NCI-H2171 treated with DMSO at 0.1 percent for 48 hours (cell line): ENCODE results near the gene ANKRD44.
A peak's percentile ranks its signal among the peaks of the same experiment; 100 is the strongest.

Source experiments
- DNase-seq: peaks from one replicate; lab custom pipeline; 2025; lab: John Stamatoyannopoulos, UW

ANKRD44 gene

GRCh38 chr2:197207598-197207997, 103.0 kb downstream of the ANKRD44 start:
- DNase-seq = no peak

- DNase-seq = no peak
Measured at GRCh38 chr2:197207106-197207505, 103.5 kb downstream of the ANKRD44 start.

GRCh38 chr2:197205585-197206215, 104.9 kb downstream of the ANKRD44 start:
- no peak for DNase-seq

- no peak for DNase-seq
Measured at GRCh38 chr2:197204519-197205250, 105.9 kb downstream of the ANKRD44 start.

GRCh38 chr2:197201874-197202273, 108.7 kb downstream of the ANKRD44 start:
- peak; percentile 9 for DNase-seq

GRCh38 chr2:197200762-197201058, 109.9 kb downstream of the ANKRD44 start:
- DNase-seq = no peak

- DNase-seq = no peak
Measured at GRCh38 chr2:197200051-197200761, 110.4 kb downstream of the ANKRD44 start.

- no peak for DNase-seq
Measured at GRCh38 chr2:197198890-197199289, 111.7 kb downstream of the ANKRD44 start.

- DNase-seq = no peak
Measured at GRCh38 chr2:197197895-197198311, 112.7 kb downstream of the ANKRD44 start.

- DNase-seq = no peak
Measured at GRCh38 chr2:197196541-197197180, 113.9 kb downstream of the ANKRD44 start.

GRCh38 chr2:197195518-197195917, 115.1 kb downstream of the ANKRD44 start:
- no peak for DNase-seq

GRCh38 chr2:197191940-197192322, 118.6 kb downstream of the ANKRD44 start:
- DNase-seq = peak; percentile 43

- DNase-seq = peak; percentile 72
Measured at GRCh38 chr2:197191177-197191939, 119.2 kb downstream of the ANKRD44 start.

GRCh38 chr2:197190100-197190432, 120.5 kb downstream of the ANKRD44 start:
- DNase-seq = no peak

GRCh38 chr2:197189426-197190099, 121.0 kb downstream of the ANKRD44 start:
- no peak for DNase-seq

- DNase-seq = no peak
Measured at GRCh38 chr2:197185676-197186075, 124.9 kb downstream of the ANKRD44 start.

GRCh38 chr2:197184959-197185586, 125.5 kb downstream of the ANKRD44 start:
- DNase-seq = no peak

GRCh38 chr2:197183355-197183754, 127.2 kb downstream of the ANKRD44 start:
- no peak for DNase-seq

GRCh38 chr2:197182668-197183067, 127.9 kb downstream of the ANKRD44 start:
- no peak for DNase-seq

GRCh38 chr2:197181491-197181890, 129.1 kb downstream of the ANKRD44 start:
- DNase-seq = no peak
